ENCODE data around the gene PMEL.

Gene PMEL

GRCh38 chr12:55935738-55936151, 30.1 kb downstream of the PMEL start:
- H3K9ac ChIP-seq (ENCODE audit: low read depth, low read length), result no peak overlapping the region
- peaks cover 53% of the 10 kb centered on the region for H3K27me3 ChIP-seq (ENCODE audit: control insufficient read depth, insufficient read depth, low read length)
- peak overlapping the region; percentile 45 for H3K4me3 ChIP-seq (ENCODE audit: low read depth, low read length)
- H3K36me3 ChIP-seq (ENCODE audit: control insufficient read depth, insufficient read depth, low read length), result no peaks in the 10 kb centered on the region
- no peaks in the 10 kb centered on the region for H3K9me3 ChIP-seq (ENCODE audit: control insufficient read depth, insufficient read depth, low read length)
- peaks cover 7% of the 10 kb centered on the region for H3K4me1 ChIP-seq (ENCODE audit: control insufficient read depth, insufficient read depth, low read length)

- Histone ChIP-seq H3K9ac (ENCODE audit: low read depth, low read length) (no peak overlapping the region), H3K36me3 (ENCODE audit: control insufficient read depth, insufficient read depth, low read length) (no peaks in the 10 kb centered on the region), H3K9me3 (ENCODE audit: control insufficient read depth, insufficient read depth, low read length) (no peaks in the 10 kb centered on the region), H3K4me3 (ENCODE audit: low read depth, low read length) (no peak overlapping the region), H3K4me1 (ENCODE audit: control insufficient read depth, insufficient read depth, low read length) (peaks cover under 1% of the 10 kb centered on the region), H3K27me3 (ENCODE audit: control insufficient read depth, insufficient read depth, low read length) (peaks cover 53% of the 10 kb centered on the region)
Measured at GRCh38 chr12:55934773-55935172, 31.1 kb downstream of the PMEL start.

- Histone ChIP-seq H3K4me3 (ENCODE audit: low read depth, low read length) (no peak overlapping the region), H3K9me3 (ENCODE audit: control insufficient read depth, insufficient read depth, low read length) (no peaks in the 10 kb centered on the region), H3K27me3 (ENCODE audit: control insufficient read depth, insufficient read depth, low read length) (peaks cover 53% of the 10 kb centered on the region), H3K4me1 (ENCODE audit: control insufficient read depth, insufficient read depth, low read length) (peaks cover under 1% of the 10 kb centered on the region), H3K36me3 (ENCODE audit: control insufficient read depth, insufficient read depth, low read length) (no peaks in the 10 kb centered on the region), H3K9ac (ENCODE audit: low read depth, low read length) (no peak overlapping the region)
Measured at GRCh38 chr12:55933799-55934742, 31.8 kb downstream of the PMEL start.

GRCh38 chr12:55933169-55933798, 32.6 kb downstream of the PMEL start:
- peaks cover 53% of the 10 kb centered on the region for H3K27me3 ChIP-seq (ENCODE audit: control insufficient read depth, insufficient read depth, low read length)
- H3K4me1 ChIP-seq (ENCODE audit: control insufficient read depth, insufficient read depth, low read length), result peaks cover 3% of the 10 kb centered on the region
- H3K9me3 ChIP-seq (ENCODE audit: control insufficient read depth, insufficient read depth, low read length), result no peaks in the 10 kb centered on the region
- no peaks in the 10 kb centered on the region for H3K36me3 ChIP-seq (ENCODE audit: control insufficient read depth, insufficient read depth, low read length)
- no peak overlapping the region for H3K4me3 ChIP-seq (ENCODE audit: low read depth, low read length)
- no peak overlapping the region for H3K9ac ChIP-seq (ENCODE audit: low read depth, low read length)

- peaks cover 53% of the 10 kb centered on the region for H3K27me3 ChIP-seq (ENCODE audit: control insufficient read depth, insufficient read depth, low read length)
- H3K4me3 ChIP-seq (ENCODE audit: low read depth, low read length), result peak overlapping the region; percentile 87
- no peaks in the 10 kb centered on the region for H3K9me3 ChIP-seq (ENCODE audit: control insufficient read depth, insufficient read depth, low read length)
- no peak overlapping the region for H3K9ac ChIP-seq (ENCODE audit: low read depth, low read length)
- H3K4me1 ChIP-seq (ENCODE audit: control insufficient read depth, insufficient read depth, low read length), result peaks cover 3% of the 10 kb centered on the region
- H3K36me3 ChIP-seq (ENCODE audit: control insufficient read depth, insufficient read depth, low read length), result no peaks in the 10 kb centered on the region
Measured at GRCh38 chr12:55932551-55932910, 33.3 kb downstream of the PMEL start.

GRCh38 chr12:55931780-55932550, 33.9 kb downstream of the PMEL start:
- peak overlapping the region; percentile 51 for H3K9ac ChIP-seq (ENCODE audit: low read depth, low read length)
- H3K36me3 ChIP-seq (ENCODE audit: control insufficient read depth, insufficient read depth, low read length), result no peaks in the 10 kb centered on the region
- H3K4me3 ChIP-seq (ENCODE audit: low read depth, low read length), result peak overlapping the region; percentile 87
- H3K4me1 ChIP-seq (ENCODE audit: control insufficient read depth, insufficient read depth, low read length), result peaks cover 3% of the 10 kb centered on the region
- H3K27me3 ChIP-seq (ENCODE audit: control insufficient read depth, insufficient read depth, low read length), result peaks cover 53% of the 10 kb centered on the region
- no peaks in the 10 kb centered on the region for H3K9me3 ChIP-seq (ENCODE audit: control insufficient read depth, insufficient read depth, low read length)

- H3K9ac ChIP-seq (ENCODE audit: low read depth, low read length), result no peak overlapping the region
- peaks cover 49% of the 10 kb centered on the region for H3K27me3 ChIP-seq (ENCODE audit: control insufficient read depth, insufficient read depth, low read length)
- no peaks in the 10 kb centered on the region for H3K36me3 ChIP-seq (ENCODE audit: control insufficient read depth, insufficient read depth, low read length)
- H3K4me1 ChIP-seq (ENCODE audit: control insufficient read depth, insufficient read depth, low read length), result peaks cover 3% of the 10 kb centered on the region
- no peaks in the 10 kb centered on the region for H3K9me3 ChIP-seq (ENCODE audit: control insufficient read depth, insufficient read depth, low read length)
- peak overlapping the region; percentile 87 for H3K4me3 ChIP-seq (ENCODE audit: low read depth, low read length)
Measured at GRCh38 chr12:55931317-55931779, 34.5 kb downstream of the PMEL start.

GRCh38 chr12:55930771-55931316, 35.0 kb downstream of the PMEL start, which contains the start of gene DGKA:
TSS of gene DGKA (plus strand) at chr12:55931162. CDS start at chr12:55936504, 5,342 bp downstream.
- no peaks in the 10 kb centered on the region for H3K9me3 ChIP-seq (ENCODE audit: control insufficient read depth, insufficient read depth, low read length)
- peaks cover 44% of the 10 kb centered on the region for H3K27me3 ChIP-seq (ENCODE audit: control insufficient read depth, insufficient read depth, low read length)
- H3K4me3 ChIP-seq (ENCODE audit: low read depth, low read length), result peak within 1 kb of the TSS; percentile 87
- no peaks in the 10 kb centered on the region for H3K36me3 ChIP-seq (ENCODE audit: control insufficient read depth, insufficient read depth, low read length)
- H3K4me1 ChIP-seq (ENCODE audit: control insufficient read depth, insufficient read depth, low read length), result peaks cover 7% of the 10 kb centered on the region
- H3K9ac ChIP-seq (ENCODE audit: low read depth, low read length), result peak within 1 kb of the TSS; percentile 51

- Histone ChIP-seq H3K9me3 (ENCODE audit: control insufficient read depth, insufficient read depth, low read length) (no peaks in the 10 kb centered on the region), H3K4me3 (ENCODE audit: low read depth, low read length) (no peak overlapping the region), H3K9ac (ENCODE audit: low read depth, low read length) (no peak overlapping the region), H3K36me3 (ENCODE audit: control insufficient read depth, insufficient read depth, low read length) (no peaks in the 10 kb centered on the region), H3K27me3 (ENCODE audit: control insufficient read depth, insufficient read depth, low read length) (peaks cover 31% of the 10 kb centered on the region), H3K4me1 (ENCODE audit: control insufficient read depth, insufficient read depth, low read length) (peaks cover 7% of the 10 kb centered on the region)
Measured at GRCh38 chr12:55929306-55929791, 36.5 kb downstream of the PMEL start.

- peaks cover 7% of the 10 kb centered on the region for H3K4me1 ChIP-seq (ENCODE audit: control insufficient read depth, insufficient read depth, low read length)
- H3K4me3 ChIP-seq (ENCODE audit: low read depth, low read length), result peak within 1 kb of the TSS; percentile 100
- H3K9ac ChIP-seq (ENCODE audit: low read depth, low read length), result peak within 1 kb of the TSS; percentile 99
- no peaks in the 10 kb centered on the region for H3K36me3 ChIP-seq (ENCODE audit: control insufficient read depth, insufficient read depth, low read length)
- H3K27me3 ChIP-seq (ENCODE audit: control insufficient read depth, insufficient read depth, low read length), result peaks cover 16% of the 10 kb centered on the region
- no peaks in the 10 kb centered on the region for H3K9me3 ChIP-seq (ENCODE audit: control insufficient read depth, insufficient read depth, low read length)
Measured at GRCh38 chr12:55927588-55928502, 38.0 kb downstream of the PMEL start, which contains the start of gene PYM1. TSS of gene PYM1 (minus strand) at chr12:55927894. CDS start at chr12:55927761, 133 bp downstream.
